Loucy (cell line): Measurements from ENCODE around the gene TAOK2.
A peak's percentile ranks its signal among the peaks of the same experiment; 100 is the strongest.
"Not testable (repeated sequence)": the region's sequence is repeated elsewhere in the genome, so short reads cannot be mapped to it uniquely, and the experiment has no call there.

ENCODE experiments used
- H2AFZ ChIP-seq: fragments of 200-600 bp; sonication (generic); 2 replicates; pipeline ENCODE4 v1.6.0; 2016; ENCODE audit warnings: antibody characterized with exemption, mild to moderate bottlenecking, low read length, moderate library complexity
- H3F3A ChIP-seq: fragments of 200-600 bp; 2 replicates; pipeline ENCODE4 v1.6.0; 2016; ENCODE audit warnings: antibody characterized with exemption, low read depth, mild to moderate bottlenecking
- H3K27me3 ChIP-seq: fragments of 200-600 bp; sonication (generic); 2 replicates; pipeline ENCODE4 v1.6.1; 2014; ENCODE audit warnings: low read length, mild to moderate bottlenecking; ENCODE audit not compliant: insufficient read depth, poor library complexity, severe bottlenecking
- H3K36me3 ChIP-seq: fragments of 200-600 bp; sonication (generic); 2 replicates; pipeline ENCODE4 v1.6.1; 2016; ENCODE audit warnings: low read length; ENCODE audit not compliant: insufficient read depth
- H3K4me1 ChIP-seq: fragments of 200-600 bp; sonication (generic); 2 replicates; pipeline ENCODE4 v1.5.1; 2014; ENCODE audit warnings: low read length, mild to moderate bottlenecking; ENCODE audit not compliant: insufficient read depth, poor library complexity, severe bottlenecking
- H3K4me2 ChIP-seq: fragments of 200-600 bp; sonication (generic); 2 replicates; pipeline ENCODE4 v1.6.0; 2014; ENCODE audit warnings: antibody characterized with exemption, low read length, low read depth, mild to moderate bottlenecking; ENCODE audit not compliant: poor library complexity, severe bottlenecking
- H3K4me3 ChIP-seq: fragments of 200-600 bp; sonication (generic); 2 replicates; pipeline ENCODE4 v1.5.1; 2014; ENCODE audit warnings: low read length, mild to moderate bottlenecking, mixed read lengths; ENCODE audit not compliant: poor library complexity, severe bottlenecking
- H3K79me2 ChIP-seq: fragments of 200-600 bp; sonication (generic); 2 replicates; pipeline ENCODE4 v1.6.1; 2014; ENCODE audit warnings: low read length; ENCODE audit not compliant: insufficient read depth
- H3K9ac ChIP-seq: fragments of 200-600 bp; sonication (generic); 2 replicates; pipeline ENCODE4 v1.6.0; 2014; ENCODE audit warnings: mild to moderate bottlenecking, low read depth, low read length, moderate library complexity; ENCODE audit not compliant: poor library complexity, severe bottlenecking
- H3K9me2 ChIP-seq: fragments of 200-600 bp; sonication (generic); replicated peaks from 2 replicates; pipeline ENCODE4 v1.6.1; 2016; ENCODE audit warnings: low read depth, low read length, mixed read lengths
- H3K9me3 ChIP-seq: fragments of 200-600 bp; sonication (generic); 2 replicates; pipeline ENCODE4 v1.6.1; 2014; ENCODE audit warnings: mild to moderate bottlenecking, antibody characterized with exemption, low read length, low read depth; ENCODE audit not compliant: insufficient read depth
- H4K20me1 ChIP-seq: fragments of 200-600 bp; sonication (generic); 2 replicates; pipeline ENCODE4 v1.6.0; 2014; ENCODE audit warnings: antibody characterized with exemption, low read length, mild to moderate bottlenecking; ENCODE audit not compliant: insufficient read depth, poor library complexity, severe bottlenecking
- EZH2phosphoT487 ChIP-seq: fragments of 200-600 bp; IDR thresholded peaks from 2 replicates; pipeline ENCODE4 v1.6.1; 2018; ENCODE audit warnings: antibody characterized with exemption, mild to moderate bottlenecking, moderate library complexity, borderline replicate concordance
- TF ChIP-seq, protein P1 (sequence below): fragments of 200-600 bp; sonication (generic); conservative IDR thresholded peaks from 2 replicates; pipeline ENCODE4 v1.5.1; 2014; ENCODE audit warnings: mild to moderate bottlenecking, antibody characterized with exemption, low read length

Gene TAOK2

DNA sequence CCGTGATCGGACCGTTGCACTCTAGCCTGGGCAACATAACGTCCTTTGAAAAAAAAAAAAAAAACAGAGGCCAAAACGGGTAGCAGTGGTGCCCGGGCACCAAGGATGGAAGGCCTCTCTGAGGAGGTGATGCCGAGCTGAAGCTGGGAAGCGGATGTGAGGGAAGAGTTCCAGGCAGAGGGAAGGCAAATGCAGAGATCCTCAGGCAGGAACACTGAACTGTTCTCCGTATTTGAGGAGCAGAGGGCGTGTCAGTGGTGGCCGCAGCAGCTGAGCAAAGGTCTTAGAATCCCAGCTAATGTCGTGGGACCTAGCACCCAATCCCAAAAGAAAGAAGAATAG lies 47.0 kb upstream of the TAOK2 start:
- Histone ChIP-seq H4K20me1 (peaks cover 10% of the 10 kb centered on the region), H3F3A (no peaks in the 10 kb centered on the region), H3K36me3 (no peaks in the 10 kb centered on the region), H3K4me1 (peaks cover 28% of the 10 kb centered on the region), H3K9ac (peak overlapping the region; percentile 93), H3K27me3 (no peaks in the 10 kb centered on the region), H3K9me3 (no peaks in the 10 kb centered on the region), H3K79me2 (peaks cover 35% of the 10 kb centered on the region), H3K4me3 (peak overlapping the region; percentile 88), H3K9me2 (no peaks in the 10 kb centered on the region), H3K4me2 (peak overlapping the region; percentile 92), H2AFZ (peak overlapping the region; percentile 85)
- no peak for TF ChIP-seq EZH2phosphoT487
- TF ChIP-seq, protein P1, sequence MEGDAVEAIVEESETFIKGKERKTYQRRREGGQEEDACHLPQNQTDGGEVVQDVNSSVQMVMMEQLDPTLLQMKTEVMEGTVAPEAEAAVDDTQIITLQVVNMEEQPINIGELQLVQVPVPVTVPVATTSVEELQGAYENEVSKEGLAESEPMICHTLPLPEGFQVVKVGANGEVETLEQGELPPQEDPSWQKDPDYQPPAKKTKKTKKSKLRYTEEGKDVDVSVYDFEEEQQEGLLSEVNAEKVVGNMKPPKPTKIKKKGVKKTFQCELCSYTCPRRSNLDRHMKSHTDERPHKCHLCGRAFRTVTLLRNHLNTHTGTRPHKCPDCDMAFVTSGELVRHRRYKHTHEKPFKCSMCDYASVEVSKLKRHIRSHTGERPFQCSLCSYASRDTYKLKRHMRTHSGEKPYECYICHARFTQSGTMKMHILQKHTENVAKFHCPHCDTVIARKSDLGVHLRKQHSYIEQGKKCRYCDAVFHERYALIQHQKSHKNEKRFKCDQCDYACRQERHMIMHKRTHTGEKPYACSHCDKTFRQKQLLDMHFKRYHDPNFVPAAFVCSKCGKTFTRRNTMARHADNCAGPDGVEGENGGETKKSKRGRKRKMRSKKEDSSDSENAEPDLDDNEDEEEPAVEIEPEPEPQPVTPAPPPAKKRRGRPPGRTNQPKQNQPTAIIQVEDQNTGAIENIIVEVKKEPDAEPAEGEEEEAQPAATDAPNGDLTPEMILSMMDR = no peak

DNA sequence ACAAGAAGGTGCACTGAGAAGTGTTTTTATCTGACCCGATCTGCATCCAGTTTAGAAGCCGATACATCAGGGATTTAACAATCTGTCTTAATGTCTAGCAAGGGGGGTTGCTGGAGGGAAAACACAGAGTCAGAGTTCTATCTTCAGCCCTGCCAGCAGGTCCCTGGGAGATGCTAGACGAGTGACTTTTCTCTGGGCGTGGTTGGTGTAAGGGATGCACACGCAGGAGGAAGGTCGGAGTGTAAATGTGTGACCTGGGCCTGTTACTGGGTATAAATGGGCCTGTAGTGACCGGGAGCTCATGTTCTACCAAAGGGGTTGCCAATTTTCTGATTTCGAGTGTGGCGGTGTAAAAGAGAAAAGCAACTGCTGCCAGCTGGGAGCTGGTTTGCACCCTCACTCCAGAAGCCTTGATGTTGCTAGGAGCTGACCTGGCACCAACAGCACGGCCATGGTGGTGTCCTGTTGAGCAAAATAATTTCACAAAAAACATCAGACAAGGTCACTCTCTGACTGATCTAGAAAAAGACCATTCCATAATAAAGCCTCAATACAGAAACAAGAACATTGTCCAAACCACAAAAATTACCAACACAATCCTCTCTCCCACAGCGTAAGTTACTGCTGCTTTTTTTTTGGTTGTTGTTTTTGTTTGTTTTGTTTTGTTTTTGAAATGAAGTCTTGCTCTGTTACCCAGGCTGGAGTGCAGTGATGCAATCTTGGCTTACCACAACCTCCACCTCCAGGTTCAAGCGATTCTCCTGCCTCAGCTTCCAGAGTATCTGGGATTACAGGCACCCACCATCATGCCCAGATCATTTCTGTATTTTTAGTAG lies 46.4 kb upstream of the TAOK2 start:
- peak overlapping the region; percentile 85; the same call in 1 of the 2 replicates for H2AFZ ChIP-seq
- H3K9me2 ChIP-seq = no peaks in the 10 kb centered on the region
- H3K9ac ChIP-seq = peak overlapping the region; percentile 93
- no peaks in the 10 kb centered on the region for H3K36me3 ChIP-seq
- no peaks in the 10 kb centered on the region for H3K27me3 ChIP-seq
- peaks cover 28% of the 10 kb centered on the region for H3K4me1 ChIP-seq
- no peaks in the 10 kb centered on the region for H3K9me3 ChIP-seq
- peak overlapping the region; percentile 92 for H3K4me2 ChIP-seq
- no peak for TF ChIP-seq EZH2phosphoT487
- TF ChIP-seq, protein P1 = no peak
- H3K79me2 ChIP-seq = peaks cover 35% of the 10 kb centered on the region
- peak overlapping the region; percentile 88 for H3K4me3 ChIP-seq
- peaks cover 10% of the 10 kb centered on the region for H4K20me1 ChIP-seq
- no peaks in the 10 kb centered on the region for H3F3A ChIP-seq

DNA sequence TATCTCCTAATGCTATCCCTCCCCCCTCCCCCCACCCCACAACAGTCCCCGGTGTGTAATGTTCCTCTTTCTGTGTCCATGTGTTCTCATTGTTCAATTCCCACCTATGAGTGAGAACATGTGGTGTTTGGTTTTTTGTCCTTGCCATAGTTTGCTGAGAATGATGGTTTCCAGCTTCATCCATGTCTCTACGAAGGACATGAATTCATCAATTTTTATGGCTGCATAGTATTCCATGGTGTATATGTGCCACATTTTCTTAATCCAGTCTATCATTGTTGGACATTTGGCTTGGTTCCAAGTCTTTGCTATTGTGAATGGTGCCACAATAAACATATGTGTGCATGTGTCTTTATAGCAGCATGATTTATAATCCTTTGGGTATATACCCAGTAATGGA lies 41.9 kb upstream of the TAOK2 start:
- H4K20me1 ChIP-seq, H3K27me3 ChIP-seq, H3K9me3 ChIP-seq, H3K9me2 ChIP-seq, H3K36me3 ChIP-seq, H3F3A ChIP-seq, H3K9ac ChIP-seq, H2AFZ ChIP-seq, H3K4me2 ChIP-seq, H3K4me3 ChIP-seq, H3K79me2 ChIP-seq: not testable (repeated sequence)
- peaks cover 14% of the 10 kb centered on the region for H3K4me1 ChIP-seq

DNA sequence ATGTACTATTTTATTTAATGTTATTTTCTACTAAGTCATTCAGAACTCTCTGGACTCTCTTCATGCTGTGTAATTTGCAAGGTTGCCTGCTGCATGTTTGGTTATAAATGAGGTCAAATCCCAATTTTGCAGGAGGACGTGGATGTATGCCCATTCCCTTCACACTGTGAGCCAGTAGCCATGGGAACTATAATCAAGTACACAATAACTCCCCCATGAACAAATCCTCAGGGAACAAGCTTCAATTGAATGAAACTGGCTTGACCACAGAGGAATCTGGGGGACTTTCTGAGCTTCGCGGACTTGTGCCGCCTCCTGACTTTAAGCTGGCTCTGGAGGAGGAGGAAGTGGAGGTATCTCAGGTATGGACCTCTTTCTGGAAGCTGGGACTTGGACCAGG lies 33.0 kb upstream of the TAOK2 start:
- Histone ChIP-seq H4K20me1 (no peaks in the 10 kb centered on the region), H3K36me3 (no peaks in the 10 kb centered on the region), H3F3A (no peaks in the 10 kb centered on the region), H2AFZ (no peak overlapping the region), H3K9me3 (no peaks in the 10 kb centered on the region), H3K79me2 (no peaks in the 10 kb centered on the region), H3K4me1 (peaks cover 11% of the 10 kb centered on the region), H3K9me2 (no peaks in the 10 kb centered on the region), H3K9ac (no peak overlapping the region), H3K4me2 (no peak overlapping the region), H3K4me3 (no peak overlapping the region), H3K27me3 (no peaks in the 10 kb centered on the region)
- TF ChIP-seq, protein P1 = no peak
- no peak for TF ChIP-seq EZH2phosphoT487
